Neural crest cell (in vitro differentiated cells): ENCODE data around the gene TADA2B. TPM values are rescaled to one million over a fixed set of nuclear protein-coding genes. Genes with fewer than 3 reads are reported as not detected.

Source experiments
- DNase-seq: peaks from one replicate; pipeline ENCODE4 v3.0.0; 2021; ENCODE audit warnings: low read depth, mixed read lengths, low spot score
- H3K27ac Mint-ChIP-seq: one replicate; pipeline ENCODE4 v1.8.0; 2021; ENCODE audit warnings: mild to moderate bottlenecking, mixed read lengths; ENCODE audit not compliant: unreplicated experiment
- H3K27me3 Mint-ChIP-seq: 2 replicates; pipeline ENCODE4 v1.8.0; 2021; ENCODE audit warnings: low read depth, mild to moderate bottlenecking, mixed read lengths
- H3K36me3 Mint-ChIP-seq: 2 replicates; pipeline ENCODE4 v1.8.0; 2021; ENCODE audit warnings: low read depth, mild to moderate bottlenecking, mixed read lengths
- H3K4me1 Mint-ChIP-seq: 2 replicates; pipeline ENCODE4 v1.8.0; 2021; ENCODE audit warnings: mixed read lengths
- H3K4me3 Mint-ChIP-seq: one replicate; pipeline ENCODE4 v1.8.0; 2021; ENCODE audit warnings: mild to moderate bottlenecking, mixed read lengths
- H3K9me3 Mint-ChIP-seq: 2 replicates; pipeline ENCODE4 v1.8.0; 2021; ENCODE audit warnings: mixed read lengths
- CTCF ChIP-seq: fragments of 200-600 bp; sonication (generic); conservative IDR thresholded peaks from 2 replicates; pipeline ENCODE4 v1.5.0; 2021; ENCODE audit warnings: antibody characterized with exemption, mild to moderate bottlenecking
- total RNA-seq: library from RNA; stranded (reverse); gene quantifications from 2 replicates; pipeline ENCODE4 v1.2.1, GENCODE V29; 2021

Gene TADA2B
- total RNA-seq, 1 donor from 2014 or later, result 19.2 TPM

- DNase-seq, result no peak
- Mint-ChIP-seq H3K9me3 (no peaks in the 10 kb centered on the region), H3K4me1 (no peaks in the 10 kb centered on the region), H3K4me3 (no peak overlapping the region), H3K27ac (no peak overlapping the region), H3K36me3 (peaks cover 8% of the 10 kb centered on the region), H3K27me3 (no peaks in the 10 kb centered on the region)
- no peak for TF ChIP-seq CTCF
These were observed 9.9 kb downstream of the TADA2B start for GRCh38 chr4:7052923-7053715.

DNA sequence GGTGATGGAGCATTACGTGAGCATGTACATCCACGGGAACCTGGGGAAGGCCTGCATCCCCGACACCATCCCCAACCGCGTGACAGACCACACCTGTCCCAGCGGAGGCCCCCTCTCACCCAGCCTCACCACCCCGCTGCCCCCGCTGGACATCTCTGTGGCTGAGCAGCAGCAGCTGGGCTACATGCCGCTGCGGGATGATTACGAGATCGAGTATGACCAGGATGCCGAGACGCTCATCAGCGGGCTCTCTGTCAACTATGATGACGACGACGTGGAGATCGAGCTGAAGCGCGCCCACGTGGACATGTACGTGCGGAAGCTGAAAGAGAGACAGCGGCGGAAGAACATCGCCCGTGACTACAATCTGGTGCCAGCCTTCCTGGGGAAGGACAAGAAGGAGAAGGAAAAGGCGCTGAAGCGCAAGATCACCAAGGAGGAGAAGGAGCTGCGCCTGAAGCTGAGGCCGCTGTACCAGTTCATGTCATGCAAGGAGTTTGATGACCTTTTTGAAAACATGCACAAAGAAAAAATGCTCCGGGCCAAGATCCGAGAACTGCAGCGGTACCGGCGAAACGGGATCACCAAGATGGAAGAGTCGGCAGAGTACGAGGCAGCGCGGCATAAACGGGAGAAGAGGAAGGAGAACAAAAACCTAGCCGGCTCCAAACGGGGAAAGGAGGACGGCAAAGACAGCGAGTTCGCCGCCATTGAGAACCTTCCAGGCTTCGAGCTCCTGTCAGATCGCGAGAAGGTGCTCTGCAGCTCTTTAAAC lies 11.1 kb downstream of the TADA2B start:
- Mint-ChIP-seq H3K9me3 (no peaks in the 10 kb centered on the region), H3K36me3 (peaks cover 8% of the 10 kb centered on the region), H3K4me3 (no peak overlapping the region), H3K4me1 (no peaks in the 10 kb centered on the region), H3K27me3 (no peaks in the 10 kb centered on the region), H3K27ac (peak overlapping the region; percentile 78)
- TF ChIP-seq CTCF, result no peak
- DNase-seq, result no peak

GRCh38 chr4:7055111-7055989 lies 12.2 kb downstream of the TADA2B start:
- peaks cover 5% of the 10 kb centered on the region for H3K4me1 Mint-ChIP-seq
- no peak overlapping the region for H3K27ac Mint-ChIP-seq
- no peak for DNase-seq
- peaks cover 8% of the 10 kb centered on the region for H3K36me3 Mint-ChIP-seq
- no peak overlapping the region for H3K4me3 Mint-ChIP-seq
- no peaks in the 10 kb centered on the region for H3K27me3 Mint-ChIP-seq
- no peak for TF ChIP-seq CTCF
- no peaks in the 10 kb centered on the region for H3K9me3 Mint-ChIP-seq

DNA sequence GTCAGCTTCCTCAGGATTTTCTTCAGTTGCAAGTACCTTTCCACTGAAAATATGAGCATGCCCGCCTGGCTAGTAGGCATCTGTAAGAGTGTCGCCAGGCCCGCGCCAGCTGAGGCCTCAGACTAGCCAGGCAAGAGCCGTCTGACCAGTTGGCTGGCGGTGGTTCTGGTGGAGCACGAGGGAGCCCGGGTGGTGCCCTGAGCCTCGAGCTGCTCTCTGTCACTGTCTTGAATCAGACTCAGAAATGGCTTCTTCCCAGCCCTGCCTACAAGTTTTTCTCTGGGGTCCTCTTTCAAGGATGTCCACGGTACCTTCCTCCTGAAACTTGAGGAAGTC lies 12.8 kb downstream of the TADA2B start:
- Mint-ChIP-seq H3K4me3 (no peak overlapping the region), H3K27ac (peak overlapping the region; percentile 57), H3K4me1 (peaks cover 5% of the 10 kb centered on the region), H3K27me3 (no peaks in the 10 kb centered on the region), H3K9me3 (no peaks in the 10 kb centered on the region), H3K36me3 (peaks cover 8% of the 10 kb centered on the region)
- DNase-seq, result no peak
- TF ChIP-seq CTCF, result no peak

- peaks cover 14% of the 10 kb centered on the region for H3K36me3 Mint-ChIP-seq
- peaks cover 5% of the 10 kb centered on the region for H3K4me1 Mint-ChIP-seq
- H3K27ac Mint-ChIP-seq, result no peak overlapping the region
- DNase-seq, result no peak
- no peaks in the 10 kb centered on the region for H3K9me3 Mint-ChIP-seq
- H3K4me3 Mint-ChIP-seq, result no peak overlapping the region
- H3K27me3 Mint-ChIP-seq, result no peaks in the 10 kb centered on the region
- no peak for TF ChIP-seq CTCF
These were observed 15.6 kb downstream of the TADA2B start for GRCh38 chr4:7058792-7059191.
